Smooth muscle cell (in vitro differentiated cells): Measurements from ENCODE around the gene DMRT1. TPM values are rescaled to one million over a fixed set of nuclear protein-coding genes. Genes with fewer than 3 reads are reported as not detected.
"Not testable (repeated sequence)": the region's sequence is repeated elsewhere in the genome, so short reads cannot be mapped to it uniquely, and the experiment has no call there.

ENCODE experiments used
- DNase-seq: peaks from one replicate; lab custom pipeline; 2025; ENCODE audit not compliant: unreplicated experiment; lab: John Stamatoyannopoulos, UW
- H2AFZ ChIP-seq: fragments of 200-600 bp; sonication (generic); 2 replicates; pipeline ENCODE4 v1.6.0; 2016; ENCODE audit warnings: antibody characterized with exemption, low read depth, mild to moderate bottlenecking
- H3F3A ChIP-seq: fragments of 200-600 bp; sonication (generic); 2 replicates; pipeline ENCODE4 v1.6.0; 2017; ENCODE audit warnings: antibody characterized with exemption, low read depth
- H3K27ac ChIP-seq: fragments of 200-600 bp; sonication (generic); 2 replicates; pipeline ENCODE4 v1.5.1; 2016; ENCODE audit warnings: low read depth, mild to moderate bottlenecking
- H3K27me3 ChIP-seq: fragments of 200-600 bp; sonication (generic); 2 replicates; pipeline ENCODE4 v1.6.1; 2016; ENCODE audit warnings: low read depth, mild to moderate bottlenecking
- H3K36me3 ChIP-seq: fragments of 200-600 bp; sonication (generic); 2 replicates; pipeline ENCODE4 v1.5.1; 2016; ENCODE audit warnings: low read depth
- H3K4me1 ChIP-seq: fragments of 200-600 bp; sonication (generic); 2 replicates; pipeline ENCODE4 v1.5.1; 2016; ENCODE audit warnings: low read depth
- H3K4me2 ChIP-seq: fragments of 200-600 bp; sonication (generic); 2 replicates; pipeline ENCODE4 v1.6.0; 2016; ENCODE audit warnings: mild to moderate bottlenecking
- H3K4me3 ChIP-seq: fragments of 200-600 bp; sonication (generic); 2 replicates; pipeline ENCODE4 v1.5.1; 2016; ENCODE audit warnings: mild to moderate bottlenecking
- H3K79me2 ChIP-seq: fragments of 200-600 bp; sonication (generic); 2 replicates; pipeline ENCODE4 v1.6.0; 2016; ENCODE audit warnings: low read depth, mild to moderate bottlenecking
- H3K9ac ChIP-seq: fragments of 200-600 bp; sonication (generic); 2 replicates; pipeline ENCODE4 v1.6.0; 2016; ENCODE audit warnings: low read depth
- H3K9me3 ChIP-seq: fragments of 200-600 bp; sonication (generic); replicated peaks from 2 replicates; pipeline ENCODE4 v1.5.1; 2016; ENCODE audit warnings: low read depth
- H4K20me1 ChIP-seq: fragments of 200-600 bp; sonication (generic); 2 replicates; pipeline ENCODE4 v1.6.0; 2016; ENCODE audit warnings: low read depth
- CTCF ChIP-seq: fragments of 200-600 bp; sonication (generic); IDR thresholded peaks from 2 replicates; pipeline ENCODE4 v1.5.1; 2017; ENCODE audit warnings: borderline replicate concordance, mild to moderate bottlenecking, antibody characterized with exemption; ENCODE audit not compliant: insufficient read depth, poor library complexity, severe bottlenecking
- WGBS: methylation state at CpG from one replicate; pipeline ENCODE4 v1.1.7; 2016; ENCODE audit warnings: low lambda C conversion rate; 5-methylcytosine and 5-hydroxymethylcytosine counted together
- polyA plus RNA-seq: library from polyadenylated mRNA; unstranded; fragments of >200 nt; fragmentation: Nextera tagmentation; extraction: Ambion mirVana; gene quantifications from 2 replicates; pipeline ENCODE4 v1.2.1, GENCODE V29; 2016
- total RNA-seq: library from RNA; depleted of rRNA; stranded (reverse); fragments of >200 nt; gene quantifications from 2 replicates; pipeline ENCODE4 v1.2.3, GENCODE V29; 2014

The DMRT1 gene
- total and polyA plus RNA-seq, 2 experiments from 2014 or later = 0.58 TPM; not detected in 1

- no peaks in the 10 kb centered on the region for H3K36me3 ChIP-seq
Measured at GRCh38 chr9:905906-906305, 64.4 kb downstream of the DMRT1 start.

GRCh38 chr9:908536-909205 lies 67.2 kb downstream of the DMRT1 start:
- H3K27me3 ChIP-seq = peaks cover 59% of the 10 kb centered on the region
- H3K9ac ChIP-seq = no peak overlapping the region
- H2AFZ ChIP-seq = no peak overlapping the region
- H3K4me2 ChIP-seq = no peak overlapping the region
- no peak for TF ChIP-seq CTCF
- H3K36me3 ChIP-seq = no peaks in the 10 kb centered on the region
- H4K20me1 ChIP-seq = no peaks in the 10 kb centered on the region
- H3K4me3 ChIP-seq = no peak overlapping the region
- no peaks in the 10 kb centered on the region for H3K9me3 ChIP-seq
- H3F3A ChIP-seq = no peaks in the 10 kb centered on the region
- H3K4me1 ChIP-seq = no peaks in the 10 kb centered on the region
- WGBS = 15% methylated on average over 10 of the region's 10 CpGs
- no peaks in the 10 kb centered on the region for H3K79me2 ChIP-seq
- no peak overlapping the region for H3K27ac ChIP-seq
- DNase-seq = no peak

More at GRCh38 chr9:905906-906305, 64.4 kb downstream of the DMRT1 start:
- no peak for TF ChIP-seq CTCF
- no peak overlapping the region for H3K27ac ChIP-seq
- no peaks in the 10 kb centered on the region for H3F3A ChIP-seq
- DNase-seq = no peak
- no peak overlapping the region for H3K9ac ChIP-seq
- no peaks in the 10 kb centered on the region for H3K79me2 ChIP-seq
- no peaks in the 10 kb centered on the region for H4K20me1 ChIP-seq
- H3K9me3 ChIP-seq = no peaks in the 10 kb centered on the region
- peaks cover 63% of the 10 kb centered on the region for H3K27me3 ChIP-seq
- no peak overlapping the region for H3K4me2 ChIP-seq
- 84% methylated on average over 6 of the region's 6 CpGs for WGBS
- H3K4me1 ChIP-seq = peaks cover 2% of the 10 kb centered on the region
- H3K4me3 ChIP-seq = no peak overlapping the region
- no peak overlapping the region for H2AFZ ChIP-seq

GRCh38 chr9:911005-911404 lies 69.5 kb downstream of the DMRT1 start:
- H3F3A ChIP-seq = no peaks in the 10 kb centered on the region
- no peak overlapping the region for H3K9ac ChIP-seq
- H3K4me2 ChIP-seq = no peak overlapping the region
- H2AFZ ChIP-seq = no peak overlapping the region
- no peaks in the 10 kb centered on the region for H3K36me3 ChIP-seq
- DNase-seq = no peak
- H3K4me3 ChIP-seq = no peak overlapping the region
- no peaks in the 10 kb centered on the region for H3K9me3 ChIP-seq
- no peaks in the 10 kb centered on the region for H4K20me1 ChIP-seq
- no peak for TF ChIP-seq CTCF
- H3K79me2 ChIP-seq = no peaks in the 10 kb centered on the region
- 68% methylated on average over 4 of the region's 4 CpGs for WGBS
- H3K27ac ChIP-seq = no peak overlapping the region
- no peaks in the 10 kb centered on the region for H3K4me1 ChIP-seq
- H3K27me3 ChIP-seq = peaks cover 49% of the 10 kb centered on the region

GRCh38 chr9:912776-913175 lies 71.3 kb downstream of the DMRT1 start:
- Histone ChIP-seq H2AFZ (no peak overlapping the region), H3K4me3 (no peak overlapping the region), H3K4me2 (no peak overlapping the region), H3K9ac (no peak overlapping the region), H3K27me3 (peaks cover 38% of the 10 kb centered on the region), H3K36me3 (no peaks in the 10 kb centered on the region), H3K79me2 (no peaks in the 10 kb centered on the region), H3K9me3 (no peaks in the 10 kb centered on the region), H3F3A (no peaks in the 10 kb centered on the region), H3K4me1 (no peaks in the 10 kb centered on the region), H3K27ac (no peak overlapping the region), H4K20me1 (no peaks in the 10 kb centered on the region)
- no peak for DNase-seq
- WGBS = 92% methylated on average over 1 of the region's 1 CpG
- TF ChIP-seq CTCF = no peak

GRCh38 chr9:913526-913925 lies 72.0 kb downstream of the DMRT1 start:
- H2AFZ ChIP-seq, H4K20me1 ChIP-seq, H3K9me3 ChIP-seq, H3K79me2 ChIP-seq, H3K4me3 ChIP-seq, DNase-seq, H3F3A ChIP-seq, H3K36me3 ChIP-seq, H3K4me2 ChIP-seq, H3K4me1 ChIP-seq, H3K27ac ChIP-seq, H3K9ac ChIP-seq: not testable (repeated sequence)
- peaks cover 31% of the 10 kb centered on the region for H3K27me3 ChIP-seq
- WGBS = 81% methylated on average over 10 of the region's 10 CpGs
